ENCODE measurements around the gene MRPS2.
"Not testable (repeated sequence)": the region's sequence is repeated elsewhere in the genome, so short reads cannot be mapped to it uniquely, and the experiment has no call there.

The MRPS2 gene

DNA sequence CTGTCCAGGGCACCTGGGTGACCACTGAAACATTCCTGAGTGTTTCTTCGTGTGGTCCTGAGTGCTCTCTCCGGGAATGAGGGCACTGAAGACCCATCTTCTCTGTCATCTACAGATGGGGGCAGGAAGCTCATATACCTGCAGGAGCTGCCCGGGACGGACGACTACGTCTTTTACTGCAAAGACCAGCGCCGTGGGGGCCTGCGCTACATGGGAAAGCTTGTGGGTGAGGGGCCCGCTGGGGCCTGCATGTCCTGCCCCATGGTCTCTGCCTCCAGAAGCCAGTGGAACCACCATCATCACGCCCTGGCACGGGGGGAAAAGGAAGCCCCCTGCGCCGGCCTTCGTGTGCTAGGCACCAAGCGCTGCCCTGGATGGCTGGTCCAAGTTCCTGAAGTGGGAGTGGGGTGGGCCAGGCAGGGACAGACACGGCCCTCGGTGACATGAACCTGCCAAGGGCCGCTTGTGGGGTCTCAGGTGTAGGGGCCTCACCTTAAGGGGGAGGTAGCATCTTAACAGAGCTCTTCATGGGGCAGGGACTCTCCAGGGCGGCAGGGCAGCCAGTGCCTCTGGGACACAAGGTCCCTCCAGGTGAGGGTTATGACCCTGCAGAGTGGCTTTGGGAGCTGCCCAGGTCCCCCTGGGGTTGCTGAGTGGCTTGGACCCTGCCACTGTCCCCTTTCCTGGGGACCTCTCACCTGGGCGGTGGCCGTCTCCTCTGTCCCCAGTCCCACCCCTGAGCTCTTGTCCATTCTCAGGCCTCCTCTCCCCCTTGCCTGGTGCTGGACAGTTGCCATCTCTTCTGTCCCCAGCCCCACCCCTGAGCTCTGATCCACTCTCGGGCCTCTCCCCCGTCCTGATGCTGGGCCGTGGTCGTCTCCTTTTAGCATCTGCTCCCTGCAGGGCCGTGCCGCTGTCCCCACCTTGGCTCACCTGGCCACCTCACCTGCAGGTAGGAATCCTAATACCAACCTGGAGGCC lies 47.6 kb downstream of the MRPS2 start:
- TF ChIP-seq, protein P1, sequence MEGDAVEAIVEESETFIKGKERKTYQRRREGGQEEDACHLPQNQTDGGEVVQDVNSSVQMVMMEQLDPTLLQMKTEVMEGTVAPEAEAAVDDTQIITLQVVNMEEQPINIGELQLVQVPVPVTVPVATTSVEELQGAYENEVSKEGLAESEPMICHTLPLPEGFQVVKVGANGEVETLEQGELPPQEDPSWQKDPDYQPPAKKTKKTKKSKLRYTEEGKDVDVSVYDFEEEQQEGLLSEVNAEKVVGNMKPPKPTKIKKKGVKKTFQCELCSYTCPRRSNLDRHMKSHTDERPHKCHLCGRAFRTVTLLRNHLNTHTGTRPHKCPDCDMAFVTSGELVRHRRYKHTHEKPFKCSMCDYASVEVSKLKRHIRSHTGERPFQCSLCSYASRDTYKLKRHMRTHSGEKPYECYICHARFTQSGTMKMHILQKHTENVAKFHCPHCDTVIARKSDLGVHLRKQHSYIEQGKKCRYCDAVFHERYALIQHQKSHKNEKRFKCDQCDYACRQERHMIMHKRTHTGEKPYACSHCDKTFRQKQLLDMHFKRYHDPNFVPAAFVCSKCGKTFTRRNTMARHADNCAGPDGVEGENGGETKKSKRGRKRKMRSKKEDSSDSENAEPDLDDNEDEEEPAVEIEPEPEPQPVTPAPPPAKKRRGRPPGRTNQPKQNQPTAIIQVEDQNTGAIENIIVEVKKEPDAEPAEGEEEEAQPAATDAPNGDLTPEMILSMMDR (IDR thresholded peaks at IDR 0.05; ENCODE audit: control insufficient read depth, extremely low read depth, insufficient read depth): no peak
- H3K4me3 ChIP-seq (ENCODE audit: low read depth, low read length): no peak overlapping the region
- no peak for DNase-seq (ENCODE audit: low read depth)

DNA sequence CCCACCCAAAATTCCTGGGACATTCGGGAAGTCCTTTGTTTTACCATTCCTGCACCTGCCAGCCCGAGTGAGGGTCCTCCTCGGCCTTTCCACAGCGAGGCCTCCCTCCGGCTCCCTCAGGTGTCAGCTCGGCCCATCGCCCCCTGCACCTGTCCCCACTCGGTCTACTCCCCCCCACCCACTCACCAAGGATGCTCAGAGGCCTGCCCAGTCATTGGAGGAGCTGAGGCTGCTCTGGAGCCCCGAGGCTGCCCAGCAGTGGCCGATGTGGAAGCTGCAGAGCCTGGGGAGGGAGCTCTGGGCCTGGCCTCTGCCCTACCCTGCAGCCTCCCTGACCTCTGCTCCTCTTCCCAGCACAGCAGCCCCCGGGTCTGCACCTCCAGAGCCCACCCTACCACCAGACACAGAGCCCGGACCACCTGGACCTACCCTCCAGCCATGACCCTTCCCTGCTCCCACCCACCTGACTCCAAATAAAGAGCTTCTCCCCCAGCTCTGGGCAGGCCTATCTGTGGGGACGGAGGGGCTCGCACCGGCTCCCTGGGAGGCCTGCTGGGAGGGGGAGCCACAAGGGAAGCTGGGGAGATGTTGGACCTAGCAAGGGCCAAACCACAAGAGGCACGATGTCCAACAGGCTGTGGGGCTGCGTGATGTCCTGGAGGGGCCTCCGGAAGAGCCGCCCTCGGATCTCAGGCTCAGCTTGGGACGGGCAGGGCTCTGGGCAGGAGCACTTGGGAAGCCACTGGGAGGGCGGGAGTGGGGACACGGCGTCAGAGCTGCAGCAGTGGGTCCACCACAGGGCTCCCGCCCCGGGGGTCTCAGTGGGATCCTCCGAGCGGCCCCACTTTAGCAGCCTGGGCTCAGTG lies 49.2 kb downstream of the MRPS2 start:
- H3K4me3 ChIP-seq (ENCODE audit: low read depth, low read length); DNase-seq (ENCODE audit: low read depth): not testable (repeated sequence)

DNA sequence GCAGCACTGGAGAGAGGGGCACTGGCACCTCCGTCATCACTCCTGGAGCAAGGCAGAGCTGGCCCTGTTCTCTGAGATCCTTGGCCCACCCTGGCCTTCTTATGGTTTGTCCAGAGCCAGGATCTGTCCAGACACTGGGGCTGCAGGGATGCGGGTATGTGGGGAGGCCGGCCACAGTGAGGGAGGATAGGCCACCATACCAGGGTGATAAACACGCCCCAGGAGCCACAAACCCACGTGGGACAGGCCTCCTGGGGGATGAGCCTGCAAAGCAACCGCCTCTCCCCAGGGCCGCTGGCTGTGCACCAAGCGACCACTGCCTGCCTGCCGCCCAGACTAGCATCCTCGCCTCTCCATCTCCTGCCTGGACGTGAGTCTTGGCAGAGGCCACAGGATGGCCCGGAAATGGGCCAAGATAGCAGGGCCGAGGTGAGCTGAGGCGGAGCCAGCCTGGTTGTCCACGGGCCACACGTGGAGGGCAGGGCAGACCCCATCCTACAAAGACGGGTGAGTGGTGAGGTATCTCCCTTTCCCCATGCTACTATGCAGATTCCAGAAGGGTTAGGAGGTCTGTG lies 49.9 kb downstream of the MRPS2 start:
- DNase-seq (ENCODE audit: low read depth): no peak
- TF ChIP-seq, protein P1 (IDR thresholded peaks at IDR 0.05; ENCODE audit: control insufficient read depth, extremely low read depth, insufficient read depth): no peak
- H3K4me3 ChIP-seq (ENCODE audit: low read depth, low read length): no peak overlapping the region

DNA sequence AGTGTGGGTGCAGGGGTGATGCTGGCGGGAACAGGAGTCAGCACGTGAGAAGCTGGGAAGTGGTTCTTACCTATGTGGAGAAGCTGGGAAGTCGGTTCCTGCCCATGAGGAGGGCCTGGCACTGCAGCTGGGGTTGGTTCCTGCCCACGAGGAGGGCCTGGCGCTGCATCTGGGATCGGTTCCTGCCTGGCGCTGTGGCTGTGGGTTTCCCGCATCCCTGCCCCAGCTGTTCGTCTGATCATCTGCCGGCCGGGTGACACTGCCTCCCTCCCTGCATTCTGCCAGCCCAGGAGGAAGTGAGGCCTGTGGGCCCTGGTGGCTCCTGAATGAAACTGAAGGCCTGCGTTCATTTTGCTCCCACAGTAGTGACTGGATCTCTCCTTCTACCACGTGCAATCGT lies 50.5 kb downstream of the MRPS2 start:
- no peak for DNase-seq (ENCODE audit: low read depth)
- TF ChIP-seq, protein P1 (IDR thresholded peaks at IDR 0.05; ENCODE audit: control insufficient read depth, extremely low read depth, insufficient read depth): no peak
- no peak overlapping the region for H3K4me3 ChIP-seq (ENCODE audit: low read depth, low read length)

DNA sequence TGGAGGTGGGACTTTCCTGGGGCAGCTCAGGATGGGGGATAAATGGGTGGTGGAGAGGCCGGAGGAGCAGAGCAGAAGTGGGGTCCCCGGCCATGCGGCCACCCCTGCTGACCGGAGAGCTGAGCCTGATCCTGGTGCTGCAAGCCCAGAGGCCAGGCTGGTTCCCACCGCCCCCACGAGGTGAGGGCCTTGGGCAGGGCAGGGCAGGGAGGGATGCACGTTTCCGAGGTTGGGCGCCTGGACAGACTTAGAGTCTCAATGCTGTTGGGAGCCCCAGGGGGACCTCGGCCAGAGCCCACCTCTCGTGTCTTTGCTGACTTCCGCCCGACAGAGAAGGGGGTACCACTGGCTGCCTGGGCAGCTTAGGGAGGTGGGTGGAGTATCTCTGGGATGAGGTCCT lies 51.0 kb downstream of the MRPS2 start:
- no peak overlapping the region for H3K4me3 ChIP-seq (ENCODE audit: low read depth, low read length)
- TF ChIP-seq, protein P1 (IDR thresholded peaks at IDR 0.05; ENCODE audit: control insufficient read depth, extremely low read depth, insufficient read depth): no peak
- no peak for DNase-seq (ENCODE audit: low read depth)

DNA sequence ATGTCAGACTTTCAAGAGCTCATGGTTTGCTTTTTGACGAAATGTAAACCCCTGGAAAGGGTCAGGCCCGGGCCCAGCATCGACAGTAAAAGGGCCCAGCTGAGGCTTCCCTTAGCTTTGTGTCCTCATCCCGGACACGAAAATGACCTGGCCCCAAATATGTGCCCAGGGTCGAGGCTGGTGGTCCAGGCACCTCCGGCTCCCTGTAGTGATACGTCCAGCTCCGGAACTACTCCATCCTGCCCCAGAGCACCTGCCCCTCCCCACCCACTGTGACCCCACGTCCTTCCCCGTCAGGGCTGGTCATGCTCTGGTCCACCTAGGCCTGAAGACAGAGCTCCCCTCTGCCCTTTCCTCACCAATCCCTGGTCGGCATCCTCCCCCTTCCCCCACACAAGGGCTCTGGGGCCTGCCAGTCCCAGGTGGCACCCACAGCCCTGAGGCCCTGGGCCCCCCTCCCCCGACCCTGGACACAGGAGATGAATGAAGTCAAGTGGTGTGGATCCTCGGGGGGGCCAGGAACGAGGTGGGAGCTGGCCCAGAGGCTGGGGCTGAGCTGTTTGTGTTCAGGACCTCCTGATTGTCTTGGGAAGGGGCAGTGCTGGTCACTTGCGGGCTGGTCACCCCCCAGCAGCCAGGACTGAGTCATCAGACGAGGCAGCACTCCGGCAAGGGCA lies 51.7 kb downstream of the MRPS2 start:
- TF ChIP-seq, protein P1 (IDR thresholded peaks at IDR 0.05; ENCODE audit: control insufficient read depth, extremely low read depth, insufficient read depth): no peak
- no peak for DNase-seq (ENCODE audit: low read depth)
- H3K4me3 ChIP-seq (ENCODE audit: low read depth, low read length): no peak overlapping the region

Measured in LNCaP clone FGC (cell line).